Measurements from ENCODE around the gene THSD4.
"Not testable (repeated sequence)": the region's sequence is repeated elsewhere in the genome, so short reads cannot be mapped to it uniquely, and the experiment has no call there.

THSD4 gene

GRCh38 chr15:71715914-71716313 lies 600.6 kb downstream of the THSD4 start:
- TF ChIP-seq CTCF (IDR thresholded peaks at IDR 0.05; ENCODE audit: low read depth, low read length) = no peak
- in situ Hi-C loops (cut with HindIII; ENCODE audit: low sequenced_read_pairs) = no loop called here
- no peak for DNase-seq (ENCODE audit: low read depth, low spot score)
- no peak overlapping the region for H3K4me3 ChIP-seq (ENCODE audit: low read depth, low read length)

- H3K4me3 ChIP-seq (ENCODE audit: low read depth, low read length) = no peak overlapping the region
- in situ Hi-C loops (cut with HindIII; ENCODE audit: low sequenced_read_pairs) = no loop called here
- TF ChIP-seq CTCF (IDR thresholded peaks at IDR 0.05; ENCODE audit: low read depth, low read length) = no peak
- peak; percentile 50 for DNase-seq (ENCODE audit: low read depth, low spot score)
These were observed 601.7 kb downstream of the THSD4 start for GRCh38 chr15:71716990-71717389.

GRCh38 chr15:71718116-71718910 lies 603.0 kb downstream of the THSD4 start:
- TF ChIP-seq CTCF (IDR thresholded peaks at IDR 0.05; ENCODE audit: low read depth, low read length) = no peak
- no peak overlapping the region for H3K4me3 ChIP-seq (ENCODE audit: low read depth, low read length)
- DNase-seq (ENCODE audit: low read depth, low spot score) = no peak
- in situ Hi-C loops (cut with HindIII; ENCODE audit: low sequenced_read_pairs) = no loop called here

DNA sequence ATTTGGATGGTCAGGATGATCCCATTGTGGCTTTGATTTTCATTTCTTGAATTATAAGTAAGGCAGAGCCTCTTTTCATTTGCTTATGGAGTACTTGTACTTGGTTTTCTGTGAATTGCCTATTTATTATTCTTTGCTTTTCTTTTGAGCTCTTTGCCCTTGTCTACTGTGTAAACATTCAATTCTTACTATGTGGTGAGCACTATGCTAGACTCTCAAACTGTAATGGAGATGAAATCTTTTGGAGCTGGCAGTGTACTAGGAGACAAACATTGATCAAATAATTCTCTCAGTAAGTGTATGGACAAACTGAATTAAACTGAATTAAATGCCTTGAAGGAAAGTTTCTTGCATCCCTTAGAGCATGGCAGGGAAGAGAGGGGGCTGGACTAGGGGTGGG lies 608.1 kb downstream of the THSD4 start:
- in situ Hi-C loops (cut with HindIII; ENCODE audit: low sequenced_read_pairs) = no loop called here
- H3K4me3 ChIP-seq (ENCODE audit: low read depth, low read length) = no peak overlapping the region
- no peak for TF ChIP-seq CTCF (IDR thresholded peaks at IDR 0.05; ENCODE audit: low read depth, low read length)
- DNase-seq (ENCODE audit: low read depth, low spot score) = no peak

GRCh38 chr15:71725207-71725955 lies 610.1 kb downstream of the THSD4 start:
- H3K4me3 ChIP-seq (ENCODE audit: low read depth, low read length); in situ Hi-C loops (cut with HindIII; ENCODE audit: low sequenced_read_pairs): not testable (repeated sequence)
- DNase-seq (ENCODE audit: low read depth, low spot score) = peak; percentile 35

- no peak overlapping the region for H3K4me3 ChIP-seq (ENCODE audit: low read depth, low read length)
- no peak for DNase-seq (ENCODE audit: low read depth, low spot score)
- no peak for TF ChIP-seq CTCF (IDR thresholded peaks at IDR 0.05; ENCODE audit: low read depth, low read length)
- in situ Hi-C loops (cut with HindIII; ENCODE audit: low sequenced_read_pairs) = no loop called here
These were observed 613.6 kb downstream of the THSD4 start for GRCh38 chr15:71728881-71729280.

GRCh38 chr15:71729319-71729718 lies 614.0 kb downstream of the THSD4 start:
- DNase-seq (ENCODE audit: low read depth, low spot score) = no peak
- in situ Hi-C loops (cut with HindIII; ENCODE audit: low sequenced_read_pairs) = no loop called here
- TF ChIP-seq CTCF (IDR thresholded peaks at IDR 0.05; ENCODE audit: low read depth, low read length) = no peak
- no peak overlapping the region for H3K4me3 ChIP-seq (ENCODE audit: low read depth, low read length)
